Kidney (tissue), 14 donors: ENCODE results near the gene UGT2B7. TPM values are rescaled to one million over a fixed set of nuclear protein-coding genes. Genes with fewer than 3 reads are reported as not detected.

Experiments
- DNase-seq, 5 donors: peaks; one replicate each; pipeline ENCODE4 v3.0.0-alpha.2; 2013 to 2020
- FAIRE-seq: peaks from 2 replicates; lab custom pipeline; 2012; peaks lifted over from hg19 to GRCh38; lab: Jason Lieb, UNC
- H3K27ac ChIP-seq, 2 donors: one replicate each; pipeline ENCODE4 v1.7.0; 2013; ENCODE audit warnings: low read depth in 2 of 2, low read length in 2 of 2, inconsistent platforms in 1 of 2
- H3K27me3 ChIP-seq: one replicate; pipeline ENCODE4 v1.7.1; 2013; ENCODE audit warnings: low read length, inconsistent platforms; ENCODE audit not compliant: control insufficient read depth, insufficient read depth
- H3K36me3 ChIP-seq, 3 donors: one replicate each; pipeline versions ENCODE4 v1.7.0 to v1.7.1; 2013; ENCODE audit warnings: low read length in 3 of 3, control low read depth in 1 of 3, inconsistent platforms in 1 of 3; ENCODE audit not compliant: insufficient read depth in 3 of 3, control insufficient read depth in 2 of 3
- H3K4me1 ChIP-seq, 3 donors: one replicate each; pipeline versions ENCODE4 v1.7.0 to v1.7.1; 2013; ENCODE audit warnings: low read length in 3 of 3, inconsistent platforms in 1 of 3, low read depth in 1 of 3; ENCODE audit not compliant: control insufficient read depth in 2 of 3, insufficient read depth in 2 of 3
- H3K4me3 ChIP-seq, 3 donors: one replicate each; pipeline versions ENCODE4 v1.7.0 to v1.8.1; 2013; ENCODE audit warnings: low read length in 3 of 3, control low read depth in 1 of 3, inconsistent platforms in 1 of 3
- H3K9ac ChIP-seq, 3 donors: one replicate each; pipeline versions ENCODE4 v1.7.0 to v1.7.1; 2013; ENCODE audit warnings: low read length in 3 of 3, control low read depth in 1 of 3, inconsistent platforms in 1 of 3
- H3K9me3 ChIP-seq, 3 donors: one replicate each; pipeline versions ENCODE4 v1.7.0 to v1.7.1; 2013; ENCODE audit warnings: low read length in 3 of 3, control low read depth in 1 of 3, inconsistent platforms in 1 of 3; ENCODE audit not compliant: control insufficient read depth in 2 of 3, insufficient read depth in 1 of 3
- CTCF ChIP-seq: IDR thresholded peaks from 3 replicates; pipeline ENCODE4 v1.5.1; 2012; ENCODE audit warnings: mild to moderate bottlenecking, moderate library complexity, borderline replicate concordance; ENCODE audit not compliant: insufficient read depth; ENCODE audit errors: extremely low read depth
- intact Hi-C: fragments of 100-400 bp; cut with DNase I; formaldehyde crosslinking; loops from one replicate; pipeline ENCODE4 v1.11.1; 2022
- polyA plus RNA-seq: library from polyadenylated mRNA; stranded (reverse); fragments of 350-450 nt; fragmentation: Illumina TruSeq; extraction: RNeasy Lipid Tissue Mini Kit (QIAGEN cat#74804); gene quantifications from one replicate; pipeline ENCODE4 v1.2.3, GENCODE V29; 2014; ENCODE audit warnings: low read depth, low replicate concordance; ENCODE audit not compliant: insufficient read depth
- total RNA-seq: library from RNA; stranded (reverse); fragmentation: NEBNext Ultra II Directional; extraction: Animal tissue kit (Norgen Biotek cat#: 25700); gene quantifications from one replicate; pipeline ENCODE4 v1.2.1, GENCODE V29; 2021
- donor health status: control.
- donor health status: control.
- donor health status: control.
- donor health status: control.
- donor health status: control.
- donor health status: DM: yes; HTN: yes; CAD: no.
- donor health status: Normal renal cell carcinoma (clear cell type).

UGT2B7 gene
- total and polyA plus RNA-seq, 2 donors from 2014 or later = 161 to 390 TPM

GRCh38 chr4:69093681-69094080 is 2.6 kb upstream of the UGT2B7 start:
- intact Hi-C loops = no loop called here
- H3K4me3 ChIP-seq = no peak overlapping the region
- H3K36me3 ChIP-seq = no peaks in the 10 kb centered on the region
- no peaks in the 10 kb centered on the region for H3K27me3 ChIP-seq
- FAIRE-seq (no peak), DNase-seq (no peak)
- TF ChIP-seq CTCF = no peak
- H3K9me3 ChIP-seq = no peaks in the 10 kb centered on the region
- no peak overlapping the region for H3K9ac ChIP-seq
- H3K27ac ChIP-seq = no peak overlapping the region
- peaks cover 0 to 2% (median 0%) of the 10 kb centered on the region in 3 donors for H3K4me1 ChIP-seq

- FAIRE-seq (peak; percentile 73), DNase-seq (peak in 2 of 5 donors; percentile 4 to 26)
- peaks cover 0 to 2% (median 0%) of the 10 kb centered on the region in 3 donors for H3K4me1 ChIP-seq
- peak overlapping the region in 1 of 2 donors; percentile 6 for H3K27ac ChIP-seq
- no peaks in the 10 kb centered on the region for H3K27me3 ChIP-seq
- H3K9ac ChIP-seq = no peak overlapping the region
- H3K9me3 ChIP-seq = no peaks in the 10 kb centered on the region
- TF ChIP-seq CTCF = no peak
- intact Hi-C loops = no loop called here
- no peak overlapping the region for H3K4me3 ChIP-seq
- no peaks in the 10 kb centered on the region for H3K36me3 ChIP-seq
Observed at GRCh38 chr4:69095301-69095731, 958 bp upstream of the UGT2B7 start.

- no peaks in the 10 kb centered on the region for H3K27me3 ChIP-seq
- DNase-seq (peak in 1 of 5 donors; percentile 2), FAIRE-seq (peak; percentile 3)
- intact Hi-C loops = no loop called here
- H3K27ac ChIP-seq = peak overlapping the region; percentile 26 to 64
- H3K9ac ChIP-seq = peak overlapping the region in 2 of 3 donors; percentile 4 to 43
- H3K9me3 ChIP-seq = no peaks in the 10 kb centered on the region
- TF ChIP-seq CTCF = no peak
- H3K4me1 ChIP-seq = peaks cover 0 to 2% (median 0%) of the 10 kb centered on the region in 3 donors
- H3K4me3 ChIP-seq = peak overlapping the region in 2 of 3 donors; percentile 51 to 55
- no peaks in the 10 kb centered on the region for H3K36me3 ChIP-seq
Observed at GRCh38 chr4:69096810-69097209, 536 bp downstream of the UGT2B7 start.

GRCh38 chr4:69098470-69098869 is 2.2 kb downstream of the UGT2B7 start:
- Histone ChIP-seq H3K27ac (no peak overlapping the region), H3K9me3 (no peaks in the 10 kb centered on the region), H3K4me1 (peaks cover 0 to 2% (median 0%) of the 10 kb centered on the region in 3 donors), H3K9ac (peak overlapping the region in 1 of 3 donors; percentile 17), H3K36me3 (no peaks in the 10 kb centered on the region), H3K27me3 (no peaks in the 10 kb centered on the region), H3K4me3 (peak overlapping the region in 2 of 3 donors; percentile 47 to 51)
- DNase-seq (no peak), FAIRE-seq (no peak)
- TF ChIP-seq CTCF = no peak
- intact Hi-C loops = no loop called here
